ENCODE results near the gene RFX8.
A peak's percentile ranks its signal among the peaks of the same experiment; 100 is the strongest.
"Not testable (repeated sequence)": the region's sequence is repeated elsewhere in the genome, so short reads cannot be mapped to it uniquely, and the experiment has no call there.

The RFX8 gene

DNA sequence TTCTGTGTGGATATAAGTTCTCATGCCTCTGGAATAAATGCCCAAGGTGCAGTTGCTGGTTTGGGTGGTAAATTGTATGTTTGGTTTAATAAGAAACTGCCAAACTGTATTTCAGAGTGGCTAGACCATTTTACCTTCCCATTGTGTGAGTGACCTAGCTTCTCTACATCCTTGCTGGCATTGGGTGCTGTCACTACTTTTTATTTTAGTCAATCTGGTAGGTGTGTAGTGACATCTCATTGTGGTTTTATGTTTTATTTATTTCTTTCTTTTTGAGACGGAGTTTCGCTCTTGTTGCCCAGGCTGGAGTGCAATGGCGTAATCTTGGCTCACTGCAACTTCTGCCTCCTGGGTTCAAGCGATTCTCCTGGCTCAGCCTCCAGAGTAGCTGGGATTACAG lies 36.4 kb downstream of the RFX8 start:
- not testable (repeated sequence) for DNase-seq

DNA sequence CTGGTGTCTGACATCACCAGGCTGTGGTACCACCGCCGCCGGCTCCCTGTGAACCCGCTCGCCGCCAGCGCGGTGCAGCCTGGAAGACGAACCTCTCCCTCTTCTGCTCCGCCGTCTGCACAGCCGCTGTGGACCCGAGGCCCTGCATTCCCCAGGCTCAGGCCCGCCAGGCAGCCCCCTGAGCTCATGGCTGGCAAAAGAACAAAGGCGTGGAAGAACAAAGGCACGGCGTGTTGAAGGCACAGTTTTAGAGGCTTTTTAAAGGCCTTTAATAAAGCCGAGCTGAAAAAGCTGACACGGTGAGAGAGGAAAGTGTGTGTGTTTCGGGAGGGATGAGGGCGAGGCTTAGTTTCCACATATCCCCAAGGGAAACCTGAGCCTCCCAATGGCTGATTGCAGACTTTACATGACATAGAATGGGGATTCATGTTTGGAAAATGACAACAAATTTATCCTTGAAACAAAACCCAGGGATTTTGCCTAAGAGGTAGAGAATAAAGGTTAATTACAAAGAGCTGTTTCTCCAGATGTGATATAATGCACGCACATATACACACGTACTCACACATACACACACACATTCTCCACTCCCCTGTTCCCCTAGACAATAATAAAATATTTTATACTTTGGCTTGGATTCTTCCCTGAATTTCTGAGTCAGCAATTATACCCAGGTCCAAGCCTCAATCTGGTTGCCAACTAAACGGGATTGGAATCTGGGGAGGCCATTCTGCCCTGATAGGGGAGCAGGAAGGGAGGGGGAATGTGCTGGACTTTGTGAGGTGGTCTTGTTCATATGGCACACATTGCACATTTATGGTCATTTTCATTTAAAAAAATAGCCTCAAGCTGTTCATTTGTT lies 39.7 kb downstream of the RFX8 start:
- no peak for DNase-seq

DNA sequence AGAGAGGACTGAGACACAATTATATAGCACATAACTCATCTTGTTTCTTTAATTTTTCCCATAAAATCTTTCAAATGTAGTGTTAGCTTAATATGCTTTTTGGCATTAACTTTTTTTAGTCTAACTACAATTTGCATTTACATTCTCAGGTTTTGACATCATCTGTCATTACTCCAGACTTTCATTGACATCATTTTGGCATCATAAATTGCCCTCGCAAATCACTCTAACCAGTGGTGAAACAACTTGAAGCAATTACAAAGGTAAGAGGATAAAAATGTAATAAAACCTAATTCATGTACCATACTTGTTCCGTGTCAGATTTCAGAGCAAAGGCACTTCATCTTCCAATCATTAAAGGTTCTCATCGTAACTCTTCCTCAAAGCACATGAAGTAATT lies 41.4 kb downstream of the RFX8 start:
- DNase-seq: no peak

- no peak for DNase-seq
Observed at GRCh38 chr2:101432411-101433181, 42.3 kb downstream of the RFX8 start.

GRCh38 chr2:101431486-101431885 lies 43.4 kb downstream of the RFX8 start:
- DNase-seq: no peak

GRCh38 chr2:101430156-101430555 lies 44.8 kb downstream of the RFX8 start:
- DNase-seq: no peak

DNA sequence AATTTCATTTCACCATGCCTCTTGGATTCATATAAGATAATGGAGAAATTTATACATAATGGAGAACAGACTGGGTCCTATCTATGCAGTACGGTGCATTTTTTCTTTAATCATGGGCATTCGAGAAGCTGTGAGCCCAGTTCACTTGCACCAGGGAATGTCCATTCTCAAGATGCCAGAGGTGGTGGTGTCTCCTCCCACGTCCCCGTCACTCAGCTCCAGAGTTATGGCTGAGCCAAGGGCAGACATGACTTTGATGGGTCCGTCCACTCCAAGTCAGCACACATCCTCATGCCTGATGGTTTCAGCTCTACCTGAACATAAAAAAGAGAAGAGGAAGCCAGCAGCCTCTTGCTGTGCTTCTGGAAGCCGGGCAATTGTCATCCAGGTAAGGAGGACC lies 45.5 kb downstream of the RFX8 start:
- DNase-seq: no peak

DNA sequence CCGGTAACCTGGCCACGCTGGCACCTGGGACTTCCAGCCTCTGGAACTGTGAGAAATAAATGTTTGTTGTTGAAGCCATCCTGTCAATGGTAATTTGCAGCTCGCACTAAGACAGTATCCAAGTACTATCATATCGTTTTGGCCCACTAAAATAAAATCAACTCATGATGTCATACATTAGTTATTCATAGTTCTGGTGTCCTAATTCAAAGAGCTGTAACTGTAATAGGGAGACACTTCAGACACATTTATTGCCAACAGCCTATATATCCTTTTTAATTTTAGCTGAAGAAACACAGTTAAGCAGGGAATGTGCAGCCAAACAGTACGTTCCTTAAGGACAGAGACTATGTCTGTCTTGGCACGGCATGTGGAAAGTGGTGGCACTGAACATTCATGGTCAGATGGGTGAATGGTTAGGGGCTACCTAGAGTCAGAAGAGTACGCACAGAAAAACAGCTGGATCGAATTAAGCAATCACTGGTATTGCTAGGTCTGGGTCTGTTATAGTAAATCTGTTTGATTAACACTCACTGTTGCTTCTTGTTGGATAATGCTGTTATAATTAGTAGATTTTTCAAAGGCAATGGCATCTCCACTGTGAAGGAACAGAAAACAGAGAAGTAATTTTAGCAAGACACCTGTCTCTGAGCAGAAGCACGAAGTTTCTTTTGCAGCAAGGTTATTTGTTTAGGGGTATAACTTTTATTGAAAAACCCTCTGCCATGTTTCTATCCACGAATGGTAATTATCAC lies 46.3 kb downstream of the RFX8 start:
- DNase-seq: no peak

DNA sequence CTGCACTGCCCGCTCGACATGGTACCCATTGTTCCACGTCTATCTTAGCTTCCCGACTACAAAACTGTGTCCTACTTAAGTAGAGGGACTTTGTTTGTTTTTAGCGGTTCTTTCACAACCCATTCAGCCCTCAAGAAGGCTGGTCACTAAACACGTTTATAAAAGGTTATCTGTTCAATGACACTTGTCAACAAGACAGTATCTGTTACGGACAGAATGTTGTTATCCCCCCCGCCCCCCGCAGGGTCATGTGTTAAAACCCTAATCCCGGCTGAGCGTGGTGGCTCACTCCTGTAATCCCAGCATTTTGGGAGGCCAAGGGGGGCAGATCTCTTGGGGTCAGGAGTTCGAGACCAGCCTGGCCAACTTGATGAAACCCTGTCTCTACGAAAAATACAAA lies 47.2 kb downstream of the RFX8 start:
- DNase-seq: no peak

DNA sequence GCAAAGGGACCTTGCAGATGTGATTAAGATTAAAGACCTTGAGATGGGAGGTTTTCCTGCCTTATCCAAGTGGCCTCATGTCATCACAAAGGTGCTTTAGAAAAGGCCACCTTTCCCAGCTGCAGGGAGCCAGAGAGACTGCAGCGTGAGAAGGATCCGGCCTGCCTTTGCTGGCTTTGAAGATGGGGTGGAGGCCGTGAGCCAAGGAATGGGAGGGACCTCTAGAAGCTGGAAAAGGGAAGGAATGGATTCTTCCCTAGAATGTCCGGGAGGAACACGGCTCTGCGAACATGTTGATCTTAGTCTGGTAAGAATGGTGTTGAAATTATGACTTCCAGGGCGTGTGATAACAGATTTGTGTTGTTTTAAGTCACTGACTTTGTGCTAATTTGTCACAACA lies 47.7 kb downstream of the RFX8 start:
- DNase-seq: no peak

GRCh38 chr2:101426822-101427221 lies 48.1 kb downstream of the RFX8 start:
- DNase-seq: no peak

DNA sequence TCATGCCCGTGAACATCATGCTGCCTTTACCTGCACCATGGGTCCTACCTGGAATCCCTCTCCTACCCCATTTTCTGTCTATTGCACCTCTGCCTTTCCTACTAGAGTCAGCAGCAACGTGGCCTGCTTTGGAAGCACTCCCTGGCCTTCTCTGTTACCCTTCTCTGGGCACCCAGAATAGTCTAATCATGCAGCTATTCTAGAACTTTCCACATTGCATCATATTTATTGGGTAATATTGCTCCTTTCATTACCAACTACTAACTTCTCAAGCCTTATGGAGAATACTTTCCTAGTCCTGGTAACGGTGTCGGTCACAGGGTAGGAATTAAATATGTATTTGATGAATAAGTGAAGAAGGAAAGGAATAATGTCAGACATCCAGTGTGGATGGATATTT lies 54.3 kb downstream of the RFX8 start:
- no peak for DNase-seq

DNA sequence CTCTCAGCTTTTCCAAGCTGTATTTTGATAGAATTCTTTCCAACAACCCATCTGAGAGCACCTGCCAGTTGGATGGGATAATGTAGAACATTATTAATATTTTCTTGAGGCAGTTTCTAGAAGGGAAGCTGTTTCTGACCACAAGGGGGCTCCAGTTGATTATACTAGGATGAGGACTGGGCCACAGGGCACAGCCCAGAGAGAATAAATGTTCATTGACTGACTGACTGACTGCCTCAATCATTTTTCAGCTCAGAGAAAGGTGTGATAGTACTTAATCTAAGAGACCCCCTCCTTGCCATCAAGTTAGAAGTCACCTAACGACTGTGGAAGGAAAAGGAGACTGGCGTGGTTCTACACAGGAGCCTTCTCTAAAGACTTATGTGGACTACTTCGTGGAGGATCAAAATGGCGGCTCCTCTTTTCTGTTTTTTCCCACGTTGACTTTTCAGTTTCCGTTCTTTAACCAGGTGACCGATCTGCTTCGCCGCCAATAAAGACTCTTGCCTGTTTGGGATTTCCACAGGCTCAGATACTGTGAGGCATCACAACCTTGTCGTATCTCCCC lies 55.7 kb downstream of the RFX8 start:
- DNase-seq: peak; percentile 67

- no peak for DNase-seq
Observed at GRCh38 chr2:101418460-101419095, 56.3 kb downstream of the RFX8 start.

- no peak for DNase-seq
Observed at GRCh38 chr2:101416609-101417008, 58.3 kb downstream of the RFX8 start.

DNA sequence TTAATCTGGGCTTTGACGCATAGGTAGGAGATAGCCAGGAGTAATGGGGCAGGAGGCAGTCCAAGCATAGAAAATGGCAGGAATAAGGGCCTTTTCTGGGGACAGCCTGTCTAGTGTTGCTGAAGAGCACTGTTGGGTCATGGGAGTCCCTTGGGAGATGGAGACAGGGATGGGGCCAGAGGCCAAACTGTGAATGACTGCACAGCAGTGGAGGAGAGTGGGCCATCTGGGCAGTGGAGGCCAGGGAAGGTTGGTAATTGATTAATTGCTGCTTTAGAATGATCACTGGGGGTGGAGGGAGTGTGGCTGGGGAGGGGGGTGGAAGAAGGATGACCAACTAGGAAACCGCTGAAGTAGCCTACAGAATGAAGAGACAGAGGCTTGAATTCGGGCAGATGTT lies 59.0 kb downstream of the RFX8 start:
- DNase-seq: no peak

DNA sequence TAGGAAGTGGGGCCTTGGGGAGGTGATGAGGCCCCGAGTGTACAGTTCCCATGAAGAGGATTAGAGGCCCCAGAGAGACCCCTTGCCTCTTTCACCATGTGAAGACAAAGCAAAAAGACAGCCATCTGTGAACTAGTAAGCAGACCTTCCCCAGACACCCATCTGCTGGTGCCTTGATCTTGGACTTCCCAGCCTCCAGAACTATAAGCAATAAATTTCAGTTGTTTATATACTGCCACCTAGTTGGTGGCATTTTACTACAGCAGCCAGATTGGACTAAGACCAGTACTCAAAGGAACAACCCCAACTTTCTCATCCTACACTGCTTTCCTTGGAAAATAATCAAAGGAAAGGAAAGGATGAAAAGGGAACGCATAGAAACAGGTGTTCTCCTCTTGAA lies 59.7 kb downstream of the RFX8 start:
- no peak for DNase-seq

GRCh38 chr2:101412092-101412694 lies 62.7 kb downstream of the RFX8 start:
- no peak for DNase-seq

- no peak for DNase-seq
Observed at GRCh38 chr2:101410746-101411145, 64.2 kb downstream of the RFX8 start.

DNA sequence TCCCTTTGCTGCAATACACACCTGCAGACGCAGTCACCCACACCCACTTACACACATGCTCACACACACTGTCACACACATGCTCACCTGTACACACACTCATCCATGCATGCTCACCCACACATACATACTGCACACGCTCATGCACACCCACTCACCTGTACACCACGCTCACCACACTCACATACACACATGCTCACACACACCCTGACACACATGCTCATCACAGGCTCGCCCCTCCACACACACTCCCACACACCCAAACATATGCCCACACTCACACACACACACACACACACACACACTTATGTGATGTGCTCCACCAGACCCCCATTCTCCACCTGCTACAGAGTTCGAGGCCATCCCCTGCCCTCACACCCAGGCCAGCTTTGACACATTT lies 64.8 kb downstream of the RFX8 start:
- no peak for DNase-seq

DNA sequence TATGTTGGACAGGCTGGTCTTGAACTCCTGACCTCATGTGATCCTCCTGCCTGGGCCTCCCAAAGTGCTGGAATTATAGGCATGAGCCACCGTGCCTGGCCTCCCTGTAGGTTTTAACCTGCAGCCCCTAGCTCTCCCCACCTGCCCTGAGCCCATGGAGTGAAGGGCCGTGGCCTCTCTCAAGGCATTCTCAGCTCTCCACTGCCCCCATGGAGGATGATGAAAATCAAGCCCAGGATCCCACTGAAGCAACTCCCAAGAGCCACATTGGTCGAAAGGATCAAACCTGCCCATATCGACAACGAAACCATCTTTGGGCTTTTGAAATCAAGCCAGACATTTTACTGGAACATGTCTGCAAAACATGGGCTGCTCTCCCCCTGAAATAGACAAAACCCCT lies 65.2 kb downstream of the RFX8 start:
- DNase-seq: no peak

- DNase-seq: no peak
Observed at GRCh38 chr2:101408925-101409324, 66.0 kb downstream of the RFX8 start.

All from NCI-H2171 treated with DMSO at 0.1 percent for 48 hours (cell line).